NCI-H446 (cell line): ENCODE data around the gene CACNG4.

ENCODE experiments used
- DNase-seq, 2 experiments: peaks; one replicate each; lab custom pipeline; 2025; lab: John Stamatoyannopoulos, UW

The CACNG4 gene

DNA sequence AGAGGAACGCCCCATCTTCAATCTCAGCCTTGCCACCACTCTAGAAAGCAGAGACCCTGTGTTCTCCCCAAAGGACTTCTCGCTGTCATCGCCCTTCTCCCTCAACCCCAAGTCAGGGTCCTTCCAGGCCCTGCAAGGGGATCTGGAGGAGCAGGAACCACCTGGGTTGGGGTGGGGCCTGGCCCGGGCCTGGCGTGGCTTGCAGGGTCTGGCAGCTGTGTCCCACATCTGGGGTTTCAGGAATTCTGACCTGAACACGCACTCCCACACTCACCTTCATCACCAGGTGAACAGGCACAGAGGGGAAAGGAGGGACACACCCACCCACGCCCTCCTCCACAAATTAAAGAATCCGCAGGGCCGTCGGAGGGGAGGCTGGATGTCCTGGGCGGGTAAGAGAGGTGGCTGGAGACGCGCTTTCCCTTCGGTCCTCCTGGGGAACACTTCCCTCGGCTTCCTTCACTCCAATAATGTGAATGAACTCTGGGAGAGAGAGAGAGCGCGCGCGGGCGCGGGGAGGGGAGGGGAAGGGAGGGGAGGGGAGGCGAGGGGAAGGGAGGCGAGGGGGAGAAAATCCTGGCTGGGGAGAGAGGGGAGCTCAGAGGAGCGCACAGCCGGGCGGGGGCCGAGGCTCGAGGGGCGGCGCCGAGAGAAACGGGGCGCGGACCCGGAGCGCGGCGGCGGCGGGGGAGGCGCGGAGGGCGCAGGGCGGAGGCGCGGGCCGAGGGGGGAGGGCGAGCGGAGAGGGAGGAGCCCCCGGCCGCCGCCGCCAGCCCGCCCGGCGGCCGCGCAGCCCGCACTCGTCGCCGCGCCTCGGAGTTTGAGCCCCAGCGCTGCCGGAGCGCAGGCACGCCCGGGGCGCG lies at the start of gene CACNG4:
Gene CACNG4, plus strand, starts transcription at position 799 of the 863 bp plus-strand sequence. CDS start 205 bp downstream, outside the sequence.
- DNase-seq, result no peak

DNA sequence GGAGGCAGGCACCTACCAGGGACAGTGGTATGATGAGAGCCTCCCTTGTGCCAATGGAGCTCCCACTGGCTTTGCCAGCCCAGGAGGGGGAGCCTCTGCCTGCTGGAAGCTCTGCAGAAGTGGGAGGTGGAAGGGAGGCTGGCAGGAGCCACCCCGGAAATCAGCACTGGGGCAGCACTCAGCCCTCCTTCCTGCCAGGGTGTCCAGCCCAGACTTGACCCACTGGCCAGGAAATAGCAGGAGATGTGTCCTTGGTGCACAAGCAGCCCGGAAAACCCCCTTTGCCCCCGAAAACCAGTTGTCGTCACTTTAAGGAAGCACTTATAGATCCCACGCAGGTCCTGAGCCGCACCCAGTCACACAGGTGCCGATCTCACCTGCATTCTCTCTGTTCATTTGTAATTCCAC lies 49.3 kb upstream of the CACNG4 start:
- DNase-seq, result no peak

DNA sequence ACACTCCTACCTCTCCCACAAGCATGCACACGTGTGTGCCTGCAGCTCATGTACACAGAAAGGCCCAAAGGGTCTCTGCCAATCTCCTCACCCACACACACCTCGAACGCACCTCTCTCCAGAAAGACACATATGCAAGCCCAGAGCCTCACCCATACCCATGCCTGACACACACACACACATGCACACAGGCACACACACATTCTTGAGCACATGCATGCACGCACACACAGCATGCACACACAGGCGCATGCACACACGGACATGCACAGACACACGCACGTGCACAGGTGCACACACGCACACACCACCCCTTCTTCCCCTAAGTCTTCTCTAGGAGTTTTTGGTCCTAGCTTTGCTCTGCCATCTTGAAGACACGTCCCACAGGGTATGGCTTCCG lies 48.7 kb upstream of the CACNG4 start:
- no peak for DNase-seq

DNA sequence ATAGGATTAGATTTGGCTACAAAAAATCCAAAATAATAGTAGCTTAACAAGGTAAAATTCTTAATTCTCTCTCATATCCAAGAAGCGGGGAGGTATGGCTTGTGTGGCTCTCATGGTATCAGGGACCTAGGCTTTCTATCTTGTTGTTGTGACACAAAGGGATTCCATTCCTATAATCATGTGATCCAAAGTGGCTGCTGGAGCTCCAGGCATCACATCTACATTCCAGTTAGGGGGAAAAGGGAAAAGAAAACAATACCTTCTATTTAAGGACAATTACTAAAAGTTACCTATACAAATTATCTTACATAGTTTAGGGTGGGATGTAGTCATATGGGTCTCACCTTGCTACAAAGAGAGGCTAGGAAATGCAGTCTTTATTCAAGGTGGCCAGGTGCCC lies 47.6 kb upstream of the CACNG4 start:
- DNase-seq, result no peak

DNA sequence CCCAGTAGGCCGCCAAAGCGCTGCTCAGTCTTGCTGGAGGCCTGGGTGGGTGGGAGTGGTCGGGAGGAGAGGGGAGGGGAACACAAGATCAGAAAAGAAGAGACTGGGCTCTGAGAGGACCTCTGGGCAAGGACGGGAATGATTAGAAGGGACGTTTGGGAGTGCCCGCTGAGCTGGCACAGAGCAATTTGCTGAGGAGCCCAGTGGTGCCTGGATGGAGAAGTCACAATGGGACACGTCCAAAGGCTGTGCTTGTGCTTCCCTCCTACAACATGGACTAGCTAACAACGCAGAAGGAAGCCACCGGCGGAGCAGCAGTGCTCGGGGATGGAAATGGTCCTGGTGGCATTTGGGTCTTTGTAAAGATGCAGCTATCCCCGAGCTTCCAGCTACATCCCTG lies 45.6 kb upstream of the CACNG4 start:
- DNase-seq, result no peak

DNA sequence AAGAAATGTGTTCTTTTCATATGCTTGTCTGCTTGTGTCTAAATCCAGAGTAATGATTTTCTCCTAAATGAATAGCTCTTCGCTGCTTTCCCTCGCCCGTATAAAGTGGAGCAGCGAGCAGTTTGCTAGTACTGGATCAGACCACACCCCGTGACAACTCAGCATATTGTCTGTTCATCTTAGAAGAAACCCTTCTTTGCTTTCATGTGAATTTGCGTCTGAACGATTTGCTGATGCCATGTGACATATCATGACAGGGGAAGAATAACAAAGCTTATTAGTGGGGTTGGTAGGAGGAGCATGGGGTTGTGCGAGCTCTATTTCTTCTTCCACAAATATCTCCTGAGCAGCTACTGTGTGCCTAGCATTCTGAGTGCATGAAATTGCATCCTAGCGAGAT lies 44.1 kb upstream of the CACNG4 start:
- no peak for DNase-seq

DNA sequence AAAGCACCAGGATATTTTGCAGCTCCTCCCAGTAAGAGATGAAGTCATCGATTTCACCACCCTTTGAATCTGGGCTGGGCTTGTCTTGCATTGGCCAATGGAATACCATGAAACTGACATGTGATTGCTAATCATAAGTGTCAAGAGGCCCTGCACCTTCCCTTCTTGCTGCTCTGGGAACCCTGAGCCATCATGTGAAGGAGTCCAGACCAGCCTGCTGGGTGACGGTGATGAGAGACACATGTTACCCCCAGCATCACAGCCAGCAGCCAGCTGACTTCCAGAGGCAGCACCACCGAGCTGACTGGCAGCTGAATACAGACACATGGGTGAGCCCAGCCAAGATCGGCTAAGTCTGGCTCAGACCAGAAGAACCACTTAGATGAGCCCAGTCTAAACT lies 43.6 kb upstream of the CACNG4 start:
- DNase-seq, result no peak

DNA sequence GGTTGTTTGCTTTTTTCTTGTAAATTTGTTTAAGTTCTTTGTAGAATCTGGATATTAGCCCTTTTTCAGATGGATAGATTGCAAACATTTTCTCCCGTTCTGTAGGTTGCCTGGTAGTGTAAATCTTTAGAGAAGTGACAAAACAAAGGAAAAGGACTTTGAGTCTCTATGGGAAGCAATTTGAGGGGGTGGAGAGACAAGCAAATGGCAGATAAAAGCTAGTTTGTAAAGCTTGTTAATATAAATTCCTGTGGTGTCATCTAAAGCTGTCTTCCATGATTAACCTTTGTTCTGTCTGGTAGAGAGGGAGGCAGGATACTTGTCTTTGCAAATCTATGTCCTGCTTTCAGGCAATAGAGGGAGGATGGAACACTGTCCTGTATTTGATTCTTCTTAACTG lies 40.6 kb upstream of the CACNG4 start:
- no peak for DNase-seq

DNA sequence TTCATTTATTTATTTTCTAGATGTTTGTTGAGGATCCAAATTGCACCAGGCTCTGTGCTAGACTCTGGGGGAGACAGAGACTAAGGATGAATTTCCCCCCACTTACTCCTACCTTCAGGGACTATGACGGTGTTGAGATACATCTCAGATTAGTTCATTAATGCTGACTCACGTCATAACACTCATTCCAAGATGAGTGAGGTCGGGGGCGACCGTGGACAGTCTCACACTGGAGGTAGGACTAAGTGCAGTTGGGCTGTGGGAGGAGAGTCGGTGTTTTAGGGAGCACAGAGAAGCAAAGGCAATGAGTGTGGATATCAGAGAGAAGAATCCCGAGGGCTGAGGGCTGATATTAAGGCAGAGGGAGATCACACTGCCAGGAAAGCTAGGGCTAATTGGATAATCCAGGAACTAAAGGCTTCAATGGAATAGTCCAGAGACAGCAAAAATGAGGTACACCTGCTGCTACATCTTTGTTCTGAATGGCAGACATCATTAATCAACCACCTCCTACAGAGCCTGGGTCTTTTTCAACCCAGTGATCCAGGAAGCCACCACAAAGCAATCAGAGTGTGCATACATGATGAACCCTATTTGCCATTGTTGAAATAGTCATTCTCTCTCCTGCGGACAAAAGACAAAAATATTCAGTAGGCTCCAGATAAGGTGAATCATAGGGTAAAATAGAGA lies 38.6 kb upstream of the CACNG4 start:
- no peak for DNase-seq

DNA sequence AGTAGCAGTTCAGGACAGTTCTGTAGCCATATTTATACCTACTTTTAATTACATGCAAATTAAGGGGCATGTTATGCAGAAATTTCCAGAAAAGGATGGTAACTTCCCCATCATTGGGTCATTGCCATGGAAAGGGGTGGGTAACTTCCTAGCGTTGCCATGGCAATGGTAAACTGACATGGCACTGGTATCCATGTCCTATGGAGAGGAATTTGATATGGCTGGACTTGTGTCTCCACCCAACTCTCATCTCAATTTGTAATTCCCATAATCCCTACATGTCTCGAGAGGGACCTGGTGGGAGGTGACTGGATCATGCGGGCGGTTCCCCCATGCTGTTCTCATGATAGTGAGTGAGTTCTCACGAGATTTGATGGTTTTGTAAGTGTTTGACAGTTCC lies 35.6 kb upstream of the CACNG4 start:
- no peak for DNase-seq

DNA sequence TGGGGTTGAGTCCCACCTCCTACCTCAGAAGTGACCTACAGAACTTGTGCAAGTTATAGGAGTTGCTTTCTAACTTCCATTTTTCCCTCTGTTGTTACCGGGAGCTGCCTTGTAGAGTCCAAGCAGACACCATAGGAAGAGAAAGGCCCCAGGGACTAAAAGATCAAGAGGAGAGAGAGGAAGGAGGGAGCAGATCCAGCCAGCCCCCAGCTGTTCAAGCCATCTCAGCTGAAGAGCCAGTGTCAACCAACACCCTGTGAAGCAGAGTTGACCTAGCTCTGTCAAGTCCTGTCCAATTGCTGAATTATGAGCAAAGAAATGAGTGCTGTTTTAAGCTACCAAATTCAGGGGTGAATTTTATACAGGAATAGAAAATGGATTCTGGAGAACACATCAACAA lies 34.9 kb upstream of the CACNG4 start:
- DNase-seq, result no peak

DNA sequence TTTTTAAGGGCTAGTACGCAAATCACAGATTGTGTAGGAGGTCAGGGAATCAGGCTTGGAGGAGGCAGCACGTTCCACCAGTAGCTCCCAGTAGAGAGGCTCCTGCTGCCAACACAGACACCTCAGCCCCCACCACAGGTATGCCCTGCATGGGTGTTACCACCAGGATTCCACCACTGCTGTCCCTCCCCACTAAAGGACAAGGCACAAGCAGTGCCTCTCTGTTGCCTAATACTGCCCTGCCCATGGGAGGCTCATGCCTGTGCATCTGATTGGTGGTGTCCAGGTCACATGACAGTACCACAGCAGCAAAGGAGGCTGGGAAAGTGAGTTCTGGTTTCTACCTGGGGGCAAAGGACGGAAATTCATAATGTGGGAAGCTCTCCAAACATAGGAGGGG lies 33.6 kb upstream of the CACNG4 start:
- no peak for DNase-seq

DNA sequence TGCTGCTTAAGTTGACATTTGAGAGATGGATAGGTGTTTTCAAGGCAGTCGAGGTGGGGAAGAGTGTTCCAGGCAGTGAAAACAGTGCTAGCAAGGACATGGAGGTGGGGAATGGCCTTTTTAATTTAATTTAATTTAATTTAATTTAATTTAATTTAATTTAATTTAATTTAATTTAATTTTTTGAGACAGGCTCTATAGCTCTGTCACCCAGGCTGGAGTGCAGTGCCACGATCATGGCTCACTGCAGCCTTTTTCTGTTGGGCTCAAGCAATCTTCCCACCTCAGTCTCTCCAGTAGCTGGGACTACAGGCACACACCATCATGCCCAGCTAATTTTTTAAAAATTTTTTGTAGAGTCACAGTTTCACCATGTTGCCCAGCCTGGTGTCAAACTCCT lies 32.2 kb upstream of the CACNG4 start:
- no peak for DNase-seq

DNA sequence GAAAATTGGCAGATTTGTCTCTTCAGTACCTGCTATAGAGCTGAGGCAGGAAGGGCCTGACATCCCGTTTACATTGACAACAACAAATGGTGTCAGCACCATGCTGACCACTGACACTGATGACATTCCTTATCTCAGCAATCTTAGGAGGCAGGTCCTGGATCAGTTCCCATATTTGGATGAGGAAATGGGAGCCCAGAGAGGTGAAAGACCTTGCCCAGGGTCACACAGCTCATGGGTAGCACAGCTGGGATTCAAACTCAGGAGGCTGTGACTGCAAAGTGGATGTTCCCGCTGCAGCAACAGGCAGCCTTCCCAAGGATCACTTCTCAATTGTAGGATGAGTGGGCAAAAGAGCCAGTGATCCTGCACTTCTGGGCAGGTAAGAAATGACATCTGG lies 30.5 kb upstream of the CACNG4 start:
- DNase-seq, result no peak

DNA sequence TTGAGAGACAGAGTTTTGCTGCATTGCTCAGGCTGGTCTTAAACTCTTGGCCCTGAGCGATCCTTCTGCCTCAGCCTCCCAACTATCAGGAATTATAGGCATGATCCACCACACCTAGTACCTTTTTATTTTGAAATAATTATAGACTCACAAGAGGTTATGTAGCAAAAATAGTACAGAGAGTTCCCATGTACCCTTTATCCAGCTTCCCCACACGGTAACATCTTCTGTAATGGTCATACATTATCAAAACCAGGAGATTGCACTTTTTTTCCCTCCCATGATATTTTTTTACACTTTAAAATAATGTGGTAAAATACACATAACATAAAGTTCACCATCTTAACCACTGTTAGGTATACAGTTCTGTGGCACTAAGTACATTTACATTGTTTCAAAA lies 28.8 kb upstream of the CACNG4 start:
- DNase-seq, result no peak

DNA sequence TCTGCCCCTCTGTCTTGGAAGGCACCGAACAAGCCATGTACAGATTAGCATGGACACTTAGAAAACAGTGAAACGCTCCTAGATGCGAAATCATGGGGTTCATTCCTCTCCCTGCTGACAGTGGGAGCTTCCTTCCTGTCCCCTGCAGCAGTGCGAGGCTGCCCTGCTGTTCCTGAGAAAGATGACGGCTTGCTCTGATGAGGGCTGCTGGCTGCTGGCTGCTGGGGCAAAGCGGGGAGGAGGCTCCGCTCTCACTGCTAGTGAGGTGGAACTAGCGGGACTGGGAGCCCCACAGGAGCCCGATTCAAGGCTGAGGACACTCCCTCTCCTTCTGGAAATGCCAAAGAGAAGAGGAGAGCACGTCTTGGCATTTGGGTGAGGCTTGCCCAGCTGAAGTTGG lies 25.9 kb upstream of the CACNG4 start:
- DNase-seq, result no peak

DNA sequence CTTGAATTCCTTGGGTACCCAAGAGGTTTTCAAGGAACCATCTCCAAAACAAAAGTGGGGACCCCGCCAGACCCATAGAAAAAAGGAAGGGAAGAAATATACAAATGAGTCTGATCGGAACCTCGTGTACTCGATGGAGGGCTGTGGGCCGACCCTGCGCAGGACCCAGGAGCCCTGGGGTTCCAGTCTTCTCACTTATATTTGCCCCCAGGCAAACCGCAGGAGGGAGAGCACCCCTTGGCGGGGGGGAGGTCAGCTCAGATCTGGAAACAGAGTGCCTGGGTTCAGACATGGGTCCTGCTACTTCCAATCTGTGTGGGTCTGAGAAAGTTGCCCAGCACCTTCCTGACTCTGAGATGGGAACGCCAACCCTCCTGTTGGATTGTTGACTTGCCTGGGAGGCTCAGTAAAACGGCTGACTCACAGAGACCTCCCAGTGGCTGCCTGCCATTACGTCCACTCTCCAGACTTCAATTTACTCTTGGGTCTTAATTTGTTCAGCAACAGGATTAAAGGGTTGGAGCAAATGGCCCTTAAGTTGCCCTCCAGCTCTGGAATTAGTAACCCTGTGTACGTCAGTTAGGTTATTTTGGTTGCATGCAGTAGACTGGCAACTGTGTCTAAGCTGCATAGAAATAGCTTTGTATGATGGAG lies 24.9 kb upstream of the CACNG4 start:
- no peak for DNase-seq

DNA sequence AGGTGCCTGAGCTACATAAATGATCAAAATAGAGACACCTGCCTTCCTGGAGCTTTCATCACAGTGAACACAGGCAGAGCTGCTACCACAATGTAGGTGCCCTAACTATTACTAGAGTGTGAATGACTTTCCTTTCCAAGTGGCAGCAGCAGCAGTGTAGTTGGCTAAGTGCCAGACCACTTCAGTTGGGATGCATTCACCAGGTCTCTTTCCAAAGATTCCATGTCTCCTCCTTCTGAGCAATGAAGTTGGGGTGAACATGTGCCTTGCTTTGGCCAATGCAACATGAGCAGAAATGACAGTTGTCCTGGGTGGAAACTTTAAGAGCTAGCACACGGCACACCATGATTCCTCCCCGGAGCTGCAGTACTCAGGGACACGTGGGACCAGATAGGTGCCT lies 23.3 kb upstream of the CACNG4 start:
- no peak for DNase-seq

DNA sequence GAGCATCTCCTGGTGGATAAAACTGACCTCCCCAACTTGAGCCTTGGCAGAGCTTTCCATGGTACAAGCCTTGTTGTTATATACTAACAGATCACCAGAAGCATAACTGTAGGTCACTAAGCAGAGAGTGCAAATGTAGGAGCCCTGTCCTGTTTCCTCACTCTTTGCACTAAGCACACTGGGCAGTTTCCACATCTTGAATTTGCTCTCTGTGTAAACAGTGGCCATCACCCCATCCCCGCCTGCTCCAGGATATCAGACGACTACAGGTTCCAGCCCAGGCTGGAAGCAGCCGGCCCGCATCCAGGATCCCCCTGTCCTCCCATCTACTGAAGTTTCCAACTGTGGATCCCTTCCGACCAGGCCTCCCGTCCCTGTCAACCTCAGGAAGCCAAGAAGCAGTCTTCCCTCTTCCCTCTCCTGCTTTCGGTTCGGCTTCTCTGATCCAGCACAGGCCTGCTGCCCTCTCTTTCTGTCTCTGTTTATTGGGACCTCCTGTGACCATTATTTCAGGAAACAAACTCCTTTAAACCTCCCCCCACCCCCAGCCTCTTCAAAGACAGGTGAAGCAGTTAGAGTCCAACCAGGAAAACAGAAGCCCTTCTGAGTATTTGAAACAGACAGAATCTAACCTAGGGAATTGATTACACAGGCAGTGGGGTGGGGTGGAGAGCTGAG lies 22.6 kb upstream of the CACNG4 start:
- DNase-seq, result no peak

DNA sequence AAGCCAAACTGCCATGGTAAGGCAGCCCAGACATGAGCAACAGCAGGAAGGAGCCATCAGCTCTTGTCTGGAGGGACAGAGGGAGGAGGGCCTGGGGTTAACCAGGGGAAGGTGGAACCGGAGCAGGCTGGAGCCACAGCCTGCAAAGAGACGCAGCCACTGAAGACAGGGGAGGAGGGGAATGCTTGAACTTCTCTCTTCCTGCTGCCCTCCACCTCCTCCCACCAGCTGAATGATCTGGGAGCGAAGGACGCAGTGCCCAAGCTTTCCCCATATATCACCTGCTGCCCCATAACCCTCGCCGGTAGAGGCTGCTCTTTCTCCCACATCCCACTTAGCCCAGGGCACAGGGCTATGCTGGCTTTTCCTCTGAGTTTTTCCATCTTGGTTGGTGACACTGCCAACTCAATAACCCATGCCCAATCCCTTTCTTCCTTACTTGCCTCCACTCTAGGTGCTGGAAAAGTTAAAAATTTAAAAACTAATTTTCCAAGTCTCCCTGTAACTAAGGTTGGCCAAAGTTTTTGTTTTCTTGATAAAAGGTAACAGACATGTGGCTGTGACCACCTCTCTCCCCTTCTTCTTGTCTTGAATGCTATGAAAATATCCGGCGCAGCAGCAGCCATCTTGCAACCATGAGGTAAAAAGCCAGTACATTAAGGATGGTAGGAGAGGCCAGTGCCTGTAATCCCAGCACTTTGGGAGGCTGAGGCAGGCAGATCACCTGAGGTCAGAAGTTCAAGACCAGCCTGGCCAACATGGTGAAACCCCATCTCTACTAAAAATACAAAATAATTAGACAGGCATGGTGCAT lies 21.8 kb upstream of the CACNG4 start:
- DNase-seq, result no peak

DNA sequence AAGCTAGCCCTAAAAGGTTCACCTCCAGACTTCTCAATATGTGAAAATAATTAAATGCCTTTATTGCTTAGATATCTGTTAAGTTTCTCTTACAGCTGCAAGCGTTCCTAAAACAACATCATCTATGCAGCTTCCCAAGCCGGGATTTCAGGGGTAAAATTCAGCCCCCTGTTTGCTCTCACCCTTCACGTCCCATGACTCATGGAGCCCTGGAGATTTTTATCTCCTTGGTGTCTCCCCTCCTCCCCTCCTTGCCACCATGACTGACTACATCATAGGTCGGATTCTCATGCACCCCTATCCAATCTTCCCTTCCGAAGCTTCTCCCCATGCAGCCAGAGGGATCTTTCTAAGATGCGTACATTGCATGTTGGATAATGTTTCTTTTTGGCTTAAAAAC lies 21.0 kb upstream of the CACNG4 start:
- no peak for DNase-seq
